Spinal cord (tissue), 10 donors: ENCODE measurements around the gene IL17RA. TPM values are rescaled to one million over a fixed set of nuclear protein-coding genes. Genes with fewer than 3 reads are reported as not detected.

Experiments
- DNase-seq, 6 donors: peaks; one replicate each; pipeline versions ENCODE4 v3.0.0 to v3.0.0-alpha.2; 2013 to 2015; ENCODE audit warnings: low spot score in 6 of 6, low read depth in 4 of 6
- H3K27ac ChIP-seq: one replicate; pipeline ENCODE4 v1.5.1; 2013; ENCODE audit warnings: low read depth, low read length, control low read depth
- H3K27me3 ChIP-seq: one replicate; pipeline ENCODE4 v1.6.1; 2013; ENCODE audit warnings: low read length; ENCODE audit not compliant: control insufficient read depth, insufficient read depth
- H3K36me3 ChIP-seq: one replicate; pipeline ENCODE4 v1.6.1; 2013; ENCODE audit warnings: low read length; ENCODE audit not compliant: control insufficient read depth, insufficient read depth
- H3K4me1 ChIP-seq: one replicate; pipeline ENCODE4 v1.6.1; 2013; ENCODE audit warnings: low read length; ENCODE audit not compliant: control insufficient read depth, insufficient read depth
- H3K4me3 ChIP-seq: one replicate; pipeline ENCODE4 v1.5.1; 2013; ENCODE audit warnings: low read depth, low read length, control low read depth
- H3K9me3 ChIP-seq: one replicate; pipeline ENCODE4 v1.6.1; 2013; ENCODE audit warnings: low read length; ENCODE audit not compliant: control insufficient read depth, insufficient read depth
- whole genome bisulfite sequencing: methylation state at CpG from one replicate; pipeline ENCODE4 v1.1.5; 2013; ENCODE audit warnings: missing lambda C conversion rate; ENCODE audit not compliant: insufficient coverage; 5-methylcytosine and 5-hydroxymethylcytosine counted together
- polyA plus RNA-seq, 2 donors: library from polyadenylated mRNA; unstranded; fragments of 120-200 nt; gene quantifications; one replicate each; pipeline ENCODE4 v1.2.1, GENCODE V29; 2013; ENCODE audit not compliant: insufficient read length in 2 of 2
- total RNA-seq, 2 donors: library from RNA; depleted of rRNA in 1 of 2; stranded (reverse); fragments of 120-200 nt in 1 of 2; fragments of >200 nt in 1 of 2; gene quantifications; one replicate each; pipeline versions ENCODE4 v1.2.3 to v1.2.4, GENCODE V29; 2013 to 2014
- donor health status: healthy.

IL17RA gene
- total and polyA plus RNA-seq, 4 donors = 6.0 to 10.5 (median 7.1) TPM

- Histone ChIP-seq H3K9me3 (no peaks in the 10 kb centered on the region), H3K27me3 (no peaks in the 10 kb centered on the region), H3K4me1 (peaks cover 24% of the 10 kb centered on the region), H3K27ac (peak overlapping the region; percentile 42), H3K36me3 (peaks cover 7% of the 10 kb centered on the region), H3K4me3 (peak overlapping the region; percentile 63)
- WGBS = 2% methylated on average over 35 of the region's 35 CpGs
- peak in 5 of 6 donors; percentile 28 to 86 (median 45) for DNase-seq
Observed at GRCh38 chr22:17159504-17159951, 74.7 kb downstream of the IL17RA start.

GRCh38 chr22:17161991-17162390 lies 77.2 kb downstream of the IL17RA start:
- peaks cover 20% of the 10 kb centered on the region for H3K4me1 ChIP-seq
- H3K9me3 ChIP-seq = no peaks in the 10 kb centered on the region
- H3K36me3 ChIP-seq = peaks cover 3% of the 10 kb centered on the region
- 20% methylated on average over 1 of the region's 3 CpGs for WGBS
- no peak for DNase-seq
- H3K4me3 ChIP-seq = no peak overlapping the region
- H3K27me3 ChIP-seq = no peaks in the 10 kb centered on the region
- H3K27ac ChIP-seq = no peak overlapping the region

- H3K9me3 ChIP-seq = no peaks in the 10 kb centered on the region
- H3K27me3 ChIP-seq = no peaks in the 10 kb centered on the region
- peaks cover 3% of the 10 kb centered on the region for H3K36me3 ChIP-seq
- no peak overlapping the region for H3K4me3 ChIP-seq
- DNase-seq = peak in 1 of 6 donors; percentile 2
- no peak overlapping the region for H3K27ac ChIP-seq
- WGBS = 71% methylated on average over 5 of the region's 8 CpGs
- H3K4me1 ChIP-seq = peaks cover 22% of the 10 kb centered on the region
Observed at GRCh38 chr22:17162731-17163130, 77.9 kb downstream of the IL17RA start.

- DNase-seq = no peak
- WGBS = 100% methylated on average over 1 of the region's 3 CpGs
- Histone ChIP-seq H3K36me3 (no peaks in the 10 kb centered on the region), H3K4me1 (peaks cover 14% of the 10 kb centered on the region), H3K9me3 (no peaks in the 10 kb centered on the region), H3K27ac (no peak overlapping the region), H3K4me3 (no peak overlapping the region), H3K27me3 (no peaks in the 10 kb centered on the region)
Observed at GRCh38 chr22:17164392-17165024, 79.7 kb downstream of the IL17RA start.

Other genes with a start within 250 kb of the IL17RA start
- gene GAB4, start 76.8 kb upstream of the IL17RA start, total RNA-seq = under 1 TPM; 0.06 to 0.10 TPM
- under 1 TPM; 0.25 to 0.36 TPM for gene GAB4, start 76.8 kb upstream of the IL17RA start, polyA plus RNA-seq
- gene TMEM121B, start 36.4 kb downstream of the IL17RA start, total RNA-seq = 1 to 10 TPM; 2.1 to 4.6 TPM
- 10 to 100 TPM; 12.7 to 12.9 TPM for gene TMEM121B, start 36.4 kb downstream of the IL17RA start, polyA plus RNA-seq
- gene HDHD5, start 74.3 kb downstream of the IL17RA start, total RNA-seq = 10 to 100 TPM; 23.9 to 31.7 TPM
- gene HDHD5, start 74.3 kb downstream of the IL17RA start, polyA plus RNA-seq = 10 to 100 TPM; 41.7 to 51.9 TPM
- 10 to 100 TPM; 15.7 to 17.7 TPM for gene ADA2, start 134.4 kb downstream of the IL17RA start, total RNA-seq
- gene ADA2, start 134.4 kb downstream of the IL17RA start, polyA plus RNA-seq = 10 to 100 TPM; 23.1 to 30.5 TPM